Stimulated activated CD8-positive, alpha-beta memory T cell treated with anti-CD3 and anti-CD28 coated beads, Interleukin-7, amount 100 ng/mL, for 24 hours (primary cell): Measurements from ENCODE around the gene BPIFA1.

Source experiments
- DNase-seq: peaks from one replicate; pipeline ENCODE4 v3.0.0-alpha.2; 2020; ENCODE audit warnings: low read depth

Gene BPIFA1

DNA sequence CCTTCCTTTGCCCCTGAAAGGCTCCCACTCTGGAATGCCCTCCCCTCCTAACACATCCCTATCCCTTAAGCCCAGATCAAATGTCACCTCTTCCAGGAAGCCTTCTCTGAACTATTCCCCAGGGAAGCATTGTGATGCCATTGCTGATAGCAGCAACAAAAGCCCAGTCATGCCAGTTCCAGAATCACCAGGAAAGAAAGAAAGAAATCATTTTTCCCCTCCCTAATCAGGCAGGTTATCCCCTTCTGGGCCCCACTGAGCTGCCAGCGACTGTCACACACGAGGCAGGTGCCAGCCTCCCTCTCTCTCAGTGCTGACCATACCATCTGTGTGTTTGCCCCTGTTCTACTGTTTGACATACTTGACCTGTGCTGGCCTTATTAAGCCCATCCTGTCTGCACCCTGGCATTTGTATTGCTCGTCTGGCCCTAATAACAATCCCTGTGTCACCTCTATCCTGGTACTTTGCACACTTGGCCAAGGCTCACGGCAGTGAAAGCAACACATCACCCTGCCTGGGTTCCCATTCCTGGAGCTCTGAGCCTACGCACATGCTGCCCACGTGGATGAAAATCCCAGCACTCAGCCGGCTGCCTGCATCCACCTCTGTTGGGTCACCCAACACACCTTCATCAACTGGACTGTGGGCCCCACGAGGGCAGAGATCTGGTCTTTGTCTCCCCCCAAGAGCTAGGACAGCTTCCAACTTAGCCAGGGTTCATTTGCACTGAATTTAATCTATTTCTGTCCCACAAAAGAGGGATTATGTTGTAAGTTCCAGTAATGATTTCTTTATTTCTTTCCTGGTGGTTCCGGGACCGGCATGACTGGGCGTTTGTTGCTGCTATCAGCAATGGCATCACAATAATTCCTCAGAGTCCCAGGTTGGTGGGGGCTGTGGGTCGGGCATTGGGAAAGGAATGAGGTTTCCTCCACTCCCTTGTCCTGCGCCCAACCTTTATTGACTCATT, 42.0 kb downstream of the BPIFA1 start:
- no peak for DNase-seq

GRCh38 chr20:33278700-33279099, 42.9 kb downstream of the BPIFA1 start:
- no peak for DNase-seq

GRCh38 chr20:33279261-33279910, 43.6 kb downstream of the BPIFA1 start:
- DNase-seq: no peak

- DNase-seq: no peak
Measured at GRCh38 chr20:33280000-33280680, 44.3 kb downstream of the BPIFA1 start.

- DNase-seq: no peak
Measured at GRCh38 chr20:33280775-33281174, 45.0 kb downstream of the BPIFA1 start.

- DNase-seq: no peak
Measured at GRCh38 chr20:33281550-33282146, 45.9 kb downstream of the BPIFA1 start.

- DNase-seq: no peak
Measured at GRCh38 chr20:33282196-33282934, 46.6 kb downstream of the BPIFA1 start.

- no peak for DNase-seq
Measured at GRCh38 chr20:33282991-33283555, 47.3 kb downstream of the BPIFA1 start, which contains the start of gene BPIFB1. Gene BPIFB1 (plus strand): TSS chr20:33283214. CDS start chr20:33286074, 2,860 bp downstream.

- no peak for DNase-seq
Measured at GRCh38 chr20:33284284-33284683, 48.5 kb downstream of the BPIFA1 start.

DNA sequence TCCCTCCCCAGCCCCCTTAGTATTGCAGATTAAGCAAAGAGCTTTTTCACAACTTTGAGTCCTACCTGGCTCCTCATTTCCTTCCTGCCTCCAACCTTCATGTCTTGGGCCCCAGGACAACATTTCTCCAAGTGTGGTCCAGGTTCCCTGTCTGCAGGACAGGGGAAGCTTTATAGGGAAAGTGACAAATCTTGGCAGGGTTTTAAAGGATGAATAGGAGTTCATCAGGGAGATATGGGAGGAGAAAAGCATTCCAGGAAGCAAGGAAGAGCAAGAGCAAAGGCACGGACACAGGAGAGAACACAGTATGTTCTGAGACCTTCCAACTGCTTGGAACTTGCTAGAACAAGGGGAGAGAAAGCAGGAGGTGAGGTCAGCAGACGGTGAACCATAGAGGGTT, 49.1 kb downstream of the BPIFA1 start:
- DNase-seq: no peak

GRCh38 chr20:33285861-33286495, 50.2 kb downstream of the BPIFA1 start:
- no peak for DNase-seq

DNA sequence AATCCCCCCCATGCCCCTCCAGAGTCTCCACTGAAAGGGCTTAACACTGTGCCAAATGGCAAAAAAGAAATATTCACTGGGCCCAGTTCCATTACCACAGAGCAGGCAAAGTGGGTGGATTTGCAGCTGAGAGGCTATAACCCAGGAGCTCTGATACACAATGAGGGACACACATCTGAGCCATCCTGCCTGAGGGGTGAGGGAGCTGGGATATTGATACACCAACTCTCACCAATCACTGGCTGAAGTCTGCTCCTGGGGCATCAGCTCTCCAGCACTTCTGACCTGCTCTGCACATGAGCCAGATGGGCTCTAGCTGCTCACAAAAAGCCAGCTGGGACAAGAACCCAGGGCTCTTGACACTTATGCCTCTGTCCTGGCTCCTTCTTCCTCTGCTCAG, 52.1 kb downstream of the BPIFA1 start:
- DNase-seq: no peak

GRCh38 chr20:33290852-33291251, 55.1 kb downstream of the BPIFA1 start:
- no peak for DNase-seq

DNA sequence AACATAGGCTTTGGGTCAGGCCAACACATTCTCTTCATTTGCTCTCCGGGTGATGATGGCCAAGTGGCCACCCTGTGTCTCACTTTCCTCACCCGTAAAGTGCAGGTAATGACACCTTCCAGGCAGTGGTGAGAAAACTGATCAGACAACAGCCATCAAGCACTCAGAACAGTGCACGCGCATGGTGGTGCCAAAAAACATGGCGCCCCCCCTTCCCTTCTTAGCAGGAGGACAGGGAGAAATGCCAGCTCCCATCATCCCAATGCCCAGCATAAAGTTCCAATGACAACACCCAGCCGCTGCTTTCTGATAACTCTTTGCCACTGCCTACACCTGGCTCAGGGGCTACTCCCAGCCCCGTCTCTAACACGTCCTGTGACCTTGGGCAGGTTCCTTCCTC, 55.6 kb downstream of the BPIFA1 start:
- DNase-seq: no peak

DNA sequence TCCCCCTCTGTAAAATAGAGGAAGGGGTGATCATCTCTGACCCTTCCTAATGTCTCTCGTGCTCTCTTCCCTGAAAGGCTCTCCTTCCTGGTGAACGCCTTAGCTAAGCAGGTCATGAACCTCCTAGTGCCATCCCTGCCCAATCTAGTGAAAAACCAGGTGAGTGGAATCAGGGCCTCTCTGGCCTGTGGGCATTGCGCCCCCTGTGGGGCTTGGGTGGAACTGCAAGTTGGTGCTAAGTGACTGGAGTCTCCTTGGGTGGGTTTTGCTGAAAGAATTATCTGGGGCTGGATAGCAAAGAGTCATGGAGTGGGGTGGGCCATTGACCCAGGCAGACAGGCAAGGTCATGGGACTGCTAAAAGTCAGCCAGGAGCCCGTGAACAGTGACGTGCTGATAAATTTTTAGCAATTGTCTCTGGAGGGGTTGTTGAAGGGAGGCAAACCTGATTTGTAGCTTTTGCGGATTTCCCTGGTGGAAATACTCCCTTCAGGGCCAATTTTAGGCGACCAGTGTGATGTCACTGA, 56.1 kb downstream of the BPIFA1 start:
- peak; percentile 42 for DNase-seq
